Neural progenitor cell (in vitro differentiated cells): ENCODE results near the gene PRDM16.

Experiments used
- CTCF ChIP-seq: fragments of 200-600 bp; sonication (generic); IDR thresholded peaks from 2 replicates; pipeline ENCODE4 v1.5.1; 2017; ENCODE audit warnings: antibody characterized with exemption, mild to moderate bottlenecking
- EZH2 ChIP-seq: fragments of 200-600 bp; sonication (generic); IDR thresholded peaks from 2 replicates; pipeline ENCODE4 v1.6.1; 2017; ENCODE audit warnings: antibody characterized with exemption, mild to moderate bottlenecking, moderate library complexity
- EZH2phosphoT487 ChIP-seq: fragments of 200-600 bp; sonication (generic); IDR thresholded peaks from 2 replicates; pipeline ENCODE4 v1.6.1; 2017; ENCODE audit warnings: antibody characterized with exemption

DNA sequence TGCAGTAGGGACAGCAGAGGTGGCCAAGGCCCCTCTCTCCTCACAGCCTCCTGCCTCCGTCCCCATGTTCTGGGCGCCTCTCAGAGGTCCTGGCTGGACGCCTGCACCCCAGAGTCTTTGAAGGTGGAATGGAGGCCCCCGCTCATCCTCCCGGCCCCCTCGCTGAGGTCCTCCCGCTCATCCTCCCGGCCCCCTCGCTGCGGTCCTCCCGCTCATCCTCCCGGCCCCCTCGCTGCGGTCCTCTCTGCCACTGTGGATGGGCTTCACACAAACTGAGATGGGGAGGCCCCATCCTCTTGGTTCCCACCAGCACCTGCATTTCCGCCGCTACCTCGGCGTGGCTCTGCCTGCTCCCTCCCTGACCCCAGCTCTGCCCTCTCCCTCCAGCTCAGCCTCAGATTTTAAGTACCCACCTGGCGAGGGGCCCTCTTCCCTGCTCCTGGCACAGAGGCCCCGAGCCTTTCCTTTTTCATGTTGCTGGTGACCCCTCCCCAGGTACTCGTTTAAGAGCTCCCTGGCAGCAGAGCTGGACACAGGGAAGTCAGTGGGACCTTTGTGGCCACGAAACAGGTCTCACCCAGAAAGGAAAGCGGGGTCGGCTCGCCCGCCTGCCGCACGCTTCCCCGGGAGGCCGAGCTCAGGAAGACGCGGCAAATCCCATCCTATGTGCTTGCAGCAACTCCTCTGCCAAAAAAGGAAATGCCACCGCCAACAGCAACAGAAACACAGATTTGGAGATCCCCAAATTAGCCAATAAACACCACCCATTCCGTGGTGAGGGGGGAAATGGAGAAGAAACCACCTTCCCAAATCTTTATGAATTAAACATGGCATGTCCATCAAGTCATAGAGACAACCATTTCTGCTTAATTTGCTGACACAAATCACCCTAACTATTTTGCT is 143.7 kb downstream of the PRDM16 start:
- no peak for TF ChIP-seq CTCF
- no peak for TF ChIP-seq EZH2
- TF ChIP-seq EZH2phosphoT487: no peak
